ENCODE measurements around the gene VENTX. TPM values are rescaled to one million over a fixed set of nuclear protein-coding genes. Genes with fewer than 3 reads are reported as not detected.
"Not testable (repeated sequence)": the region's sequence is repeated elsewhere in the genome, so short reads cannot be mapped to it uniquely, and the experiment has no call there.

The VENTX gene
- total RNA-seq, 1 donor from 2014 or later: not detected

DNA sequence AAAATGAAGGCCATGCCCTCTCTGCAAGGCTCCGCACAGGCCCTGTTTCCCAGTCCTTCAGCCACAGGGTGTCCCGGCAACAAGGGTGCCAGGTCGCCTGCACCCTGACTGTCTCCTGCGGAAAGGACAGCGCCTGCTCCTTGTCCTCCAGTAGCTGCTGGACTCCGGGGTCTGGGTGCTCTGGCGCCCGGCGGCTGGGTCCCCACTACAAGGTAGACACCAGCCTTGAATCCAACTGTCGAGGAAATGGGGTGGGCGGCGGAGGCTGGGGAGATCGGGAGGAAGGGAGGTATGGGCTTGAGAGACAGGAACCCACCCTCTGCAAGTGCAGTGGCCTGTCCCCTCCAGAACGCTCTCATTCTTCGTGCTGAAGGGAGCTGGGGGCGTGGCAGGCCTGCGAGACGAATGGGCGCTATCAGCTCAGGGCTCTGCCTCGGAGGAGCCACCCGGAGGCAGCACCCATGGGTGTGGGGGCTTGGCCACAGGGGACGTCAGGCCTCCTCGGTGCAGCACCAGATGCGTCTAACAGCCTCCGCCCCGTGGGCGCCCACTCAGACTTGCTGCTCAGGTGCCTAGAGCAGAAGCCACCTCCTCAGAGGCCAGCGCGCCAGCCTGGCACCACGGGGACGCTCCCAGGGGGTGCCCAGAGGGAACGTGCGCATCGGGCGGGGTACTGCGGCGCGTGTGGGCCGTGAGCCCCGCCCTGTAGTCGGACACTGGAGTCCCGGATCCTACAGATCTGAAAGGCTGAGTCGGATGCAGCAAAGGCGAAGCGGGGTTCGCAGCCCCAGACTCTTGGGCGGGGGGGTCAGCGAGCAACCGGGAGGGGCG lies 23.5 kb downstream of the VENTX start:
- Mint-ChIP-seq H3K4me1 (ENCODE audit: unreplicated experiment) (peaks cover 33% of the 10 kb centered on the region), H3K27ac (ENCODE audit: unreplicated experiment) (peak overlapping the region; percentile 50), H3K36me3 (ENCODE audit: unreplicated experiment) (no peaks in the 10 kb centered on the region), H3K27me3 (ENCODE audit: unreplicated experiment) (no peaks in the 10 kb centered on the region), H3K4me3 (ENCODE audit: unreplicated experiment) (peak overlapping the region; percentile 60), H3K9me3 (ENCODE audit: unreplicated experiment) (no peaks in the 10 kb centered on the region)
- no peak for DNase-seq (ENCODE audit: extremely low spot score, unreplicated experiment)
- TF ChIP-seq CTCF (IDR thresholded peaks at IDR 0.05): no peak

DNA sequence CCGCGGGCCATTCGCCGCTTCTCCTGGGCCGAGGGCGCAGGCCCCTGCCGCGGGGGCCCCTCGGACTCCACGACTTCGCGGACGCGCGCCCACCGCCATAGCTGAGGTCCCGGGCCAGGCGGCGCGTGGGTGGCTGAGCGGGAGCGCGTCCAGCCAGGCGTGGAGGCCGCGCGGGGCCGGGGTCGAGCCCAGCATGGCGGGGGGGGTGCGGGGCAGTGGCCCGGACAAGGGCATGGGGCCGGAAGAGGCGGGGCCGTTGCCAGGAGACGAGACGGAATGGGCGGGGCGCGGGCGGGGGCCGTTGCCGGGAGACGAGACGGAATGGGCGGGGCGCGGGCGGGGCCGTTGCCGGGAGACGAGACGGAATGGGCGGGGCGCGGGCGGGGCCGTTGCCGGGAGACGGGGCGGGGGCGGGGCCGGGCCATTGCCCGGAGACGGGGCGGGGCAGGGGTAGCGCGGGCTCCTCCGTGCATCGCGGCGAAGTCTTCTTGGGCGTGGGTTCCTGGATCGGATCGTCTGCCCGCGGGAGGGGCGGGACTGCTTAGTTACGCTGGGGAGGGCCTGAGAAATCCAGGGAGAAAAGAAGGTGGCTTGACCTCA lies 24.2 kb downstream of the VENTX start:
- H3K4me3 Mint-ChIP-seq (ENCODE audit: unreplicated experiment): peak overlapping the region; percentile 71
- TF ChIP-seq CTCF (IDR thresholded peaks at IDR 0.05): no peak
- H3K27me3 Mint-ChIP-seq (ENCODE audit: unreplicated experiment): no peaks in the 10 kb centered on the region
- no peak overlapping the region for H3K27ac Mint-ChIP-seq (ENCODE audit: unreplicated experiment)
- H3K36me3 Mint-ChIP-seq (ENCODE audit: unreplicated experiment): no peaks in the 10 kb centered on the region
- no peaks in the 10 kb centered on the region for H3K9me3 Mint-ChIP-seq (ENCODE audit: unreplicated experiment)
- peaks cover 32% of the 10 kb centered on the region for H3K4me1 Mint-ChIP-seq (ENCODE audit: unreplicated experiment)
- DNase-seq (ENCODE audit: extremely low spot score, unreplicated experiment): no peak

GRCh38 chr10:133262696-133263095 lies 25.0 kb downstream of the VENTX start:
- no peaks in the 10 kb centered on the region for H3K36me3 Mint-ChIP-seq (ENCODE audit: unreplicated experiment)
- peaks cover 28% of the 10 kb centered on the region for H3K4me1 Mint-ChIP-seq (ENCODE audit: unreplicated experiment)
- H3K4me3 Mint-ChIP-seq (ENCODE audit: unreplicated experiment): no peak overlapping the region
- no peaks in the 10 kb centered on the region for H3K9me3 Mint-ChIP-seq (ENCODE audit: unreplicated experiment)
- H3K27ac Mint-ChIP-seq (ENCODE audit: unreplicated experiment): no peak overlapping the region
- H3K27me3 Mint-ChIP-seq (ENCODE audit: unreplicated experiment): no peaks in the 10 kb centered on the region
- DNase-seq (ENCODE audit: extremely low spot score, unreplicated experiment): no peak
- no peak for TF ChIP-seq CTCF (IDR thresholded peaks at IDR 0.05)

DNA sequence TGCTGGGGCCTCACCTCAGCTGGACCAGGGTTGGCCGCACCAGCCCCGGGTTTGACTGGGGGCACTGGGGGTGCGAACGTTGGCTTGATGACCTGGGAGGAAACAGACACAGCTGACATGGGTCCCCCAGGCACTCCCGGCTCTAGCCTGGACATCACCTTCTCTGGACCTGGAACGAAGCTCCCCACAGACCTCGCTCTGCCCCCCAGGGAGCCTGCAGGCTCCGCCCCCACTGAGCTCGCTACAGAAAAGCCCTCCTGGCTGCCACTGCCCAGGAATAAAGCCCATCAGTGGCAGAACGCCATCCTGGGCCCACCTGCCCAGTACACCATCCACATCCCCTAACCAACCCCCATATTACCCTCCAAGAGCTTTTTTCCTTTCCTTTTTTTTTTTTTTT lies 26.0 kb downstream of the VENTX start:
- TF ChIP-seq CTCF (IDR thresholded peaks at IDR 0.05): no peak
- Mint-ChIP-seq H3K27me3 (ENCODE audit: unreplicated experiment) (no peaks in the 10 kb centered on the region), H3K36me3 (ENCODE audit: unreplicated experiment) (no peaks in the 10 kb centered on the region), H3K27ac (ENCODE audit: unreplicated experiment) (no peak overlapping the region), H3K4me1 (ENCODE audit: unreplicated experiment) (peaks cover 28% of the 10 kb centered on the region), H3K9me3 (ENCODE audit: unreplicated experiment) (no peaks in the 10 kb centered on the region), H3K4me3 (ENCODE audit: unreplicated experiment) (peak overlapping the region; percentile 14)
- no peak for DNase-seq (ENCODE audit: extremely low spot score, unreplicated experiment)

DNA sequence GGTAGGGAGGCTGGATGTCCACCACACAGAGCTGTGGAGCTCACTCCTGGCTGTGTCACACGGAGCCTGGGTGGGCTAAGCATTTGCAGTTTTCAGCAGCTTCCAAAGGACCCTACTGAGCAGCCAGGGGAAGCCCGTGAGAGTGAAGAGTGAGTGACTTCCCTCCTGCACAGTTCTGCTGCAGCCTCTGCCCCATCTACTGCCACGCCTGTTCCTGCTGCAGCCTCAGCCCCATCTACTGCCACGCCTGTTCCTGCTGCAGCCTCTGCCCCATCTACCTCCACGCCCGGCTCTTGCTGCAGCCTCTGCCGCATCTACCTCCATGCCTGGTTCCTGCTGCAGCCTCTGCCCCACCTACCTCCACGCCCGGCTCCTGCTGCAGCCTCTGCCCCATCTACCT lies 26.8 kb downstream of the VENTX start:
- H3K4me3 Mint-ChIP-seq (ENCODE audit: unreplicated experiment): no peak overlapping the region
- no peaks in the 10 kb centered on the region for H3K9me3 Mint-ChIP-seq (ENCODE audit: unreplicated experiment)
- TF ChIP-seq CTCF (IDR thresholded peaks at IDR 0.05): no peak
- peaks cover 22% of the 10 kb centered on the region for H3K4me1 Mint-ChIP-seq (ENCODE audit: unreplicated experiment)
- H3K27ac Mint-ChIP-seq (ENCODE audit: unreplicated experiment): no peak overlapping the region
- DNase-seq (ENCODE audit: extremely low spot score, unreplicated experiment): no peak
- H3K36me3 Mint-ChIP-seq (ENCODE audit: unreplicated experiment): no peaks in the 10 kb centered on the region
- no peaks in the 10 kb centered on the region for H3K27me3 Mint-ChIP-seq (ENCODE audit: unreplicated experiment)

- H3K27ac Mint-ChIP-seq (ENCODE audit: unreplicated experiment); H3K9me3 Mint-ChIP-seq (ENCODE audit: unreplicated experiment); H3K27me3 Mint-ChIP-seq (ENCODE audit: unreplicated experiment); H3K36me3 Mint-ChIP-seq (ENCODE audit: unreplicated experiment); H3K4me3 Mint-ChIP-seq (ENCODE audit: unreplicated experiment); DNase-seq (ENCODE audit: extremely low spot score, unreplicated experiment): not testable (repeated sequence)
- H3K4me1 Mint-ChIP-seq (ENCODE audit: unreplicated experiment): peaks cover 17% of the 10 kb centered on the region
Measured at GRCh38 chr10:133265052-133265451, 27.4 kb downstream of the VENTX start.

Data from osteocyte (in vitro differentiated cells).